K562 (cell line): ENCODE data around the gene ADRA2B. TPM values are rescaled to one million over a fixed set of nuclear protein-coding genes. Genes with fewer than 3 reads are reported as not detected.

Source experiments
- ATAC-seq: fragments of 200-7000 bp; cut with Tn5 transposase; 3 replicates; pipeline ENCODE4 v1.9.1; 2020; ENCODE audit warnings: moderate library complexity
- BruUV-seq: library from RNA; stranded (reverse); fragments of 400-500 nt; replicated peaks from 2 replicates; lab custom pipeline; 2021; lab: Mats Ljungman, UMichigan
- CTCF ChIA-PET: fragments of 300-600 bp; formaldehyde crosslinking; extraction: SDS; loops from one replicate; lab custom pipeline; 2021; ENCODE audit warnings: low intra/inter-chr PET ratio; lab: Yijun Ruan, JAX
- POLR2A ChIA-PET: fragments of 300-600, 350-650 bp; sonication (Branson Sonifier 250); formaldehyde crosslinking; extraction: SDS; loops from one replicate; lab custom pipeline; 2021; ENCODE audit warnings: antibody characterized with exemption, inconsistent platforms; lab: Yijun Ruan, JAX
- DNase-seq, 4 experiments: peaks; one replicate each; pipeline versions ENCODE4 v3.0.0 to v3.0.0-alpha.2; 2011 to 2018; ENCODE audit warnings: low spot score in 3 of 4, mixed read lengths in 3 of 4; ENCODE audit errors: extremely low read depth in 1 of 4
- FAIRE-seq: peaks from 2 replicates; lab custom pipeline; 2011; peaks lifted over from hg19 to GRCh38; lab: Jason Lieb, UNC
- H2AFZ ChIP-seq: 2 replicates; pipeline ENCODE4 v1.6.0; 2011; ENCODE audit warnings: low read depth, low read length, control low read depth, inconsistent platforms
- H3K27ac ChIP-seq: fragments of 200-600 bp; 3 replicates; pipeline ENCODE4 v1.8.0; 2011; ENCODE audit warnings: low read depth, mild to moderate bottlenecking, control low read depth, inconsistent platforms, low read length, moderate library complexity, mixed read lengths; ENCODE audit errors: extremely low read depth
- H3K27me3 ChIP-seq, 2 experiments: fragments of 300-600 bp in 1 of 2; 2 replicates in 1 of 2; 3 replicates in 1 of 2; pipeline versions ENCODE4 v1.6.0 to v1.8.0; 2011; ENCODE audit warnings: inconsistent platforms in 2 of 2, low read length in 2 of 2, mild to moderate bottlenecking in 1 of 2, mixed read lengths in 1 of 2, moderate library complexity in 1 of 2; ENCODE audit not compliant: control insufficient read depth in 2 of 2, insufficient read depth in 2 of 2
- H3K36me3 ChIP-seq: fragments of 300-600 bp; 3 replicates; pipeline ENCODE4 v1.8.0; 2011; ENCODE audit warnings: mild to moderate bottlenecking, low read length, inconsistent platforms; ENCODE audit not compliant: control insufficient read depth, insufficient read depth
- H3K4me1 ChIP-seq, 2 experiments: fragments of 200-600 bp in 1 of 2; replicated peaks in 1 of 2; 2 replicates in 1 of 2; 3 replicates in 1 of 2; pipeline versions ENCODE4 v1.5.1 to v1.8.0; 2011; ENCODE audit warnings: inconsistent platforms in 2 of 2, low read length in 2 of 2, mild to moderate bottlenecking in 1 of 2, mixed read lengths in 1 of 2, moderate library complexity in 1 of 2; ENCODE audit not compliant: control insufficient read depth in 2 of 2, insufficient read depth in 2 of 2
- H3K4me2 ChIP-seq: 2 replicates; pipeline ENCODE4 v1.6.1; 2011; ENCODE audit warnings: low read length, control low read depth, inconsistent platforms, mixed read lengths; ENCODE audit not compliant: insufficient read depth
- H3K4me3 ChIP-seq: fragments of 200-600 bp; sonication (generic), shearing (Covaris generic); 2 replicates; pipeline ENCODE4 v1.5.1; 2016; ENCODE audit warnings: control low read depth, inconsistent platforms
- H3K79me2 ChIP-seq: fragments of 200-600 bp; 3 replicates; pipeline ENCODE4 v1.8.0; 2011; ENCODE audit warnings: low read length, inconsistent platforms; ENCODE audit not compliant: control insufficient read depth, insufficient read depth
- H3K9ac ChIP-seq, 2 experiments: 2 replicates each; pipeline versions ENCODE4 v1.6.0 to v1.6.1; 2011; ENCODE audit warnings: low read depth in 2 of 2, low read length in 2 of 2, control low read depth in 1 of 2, inconsistent platforms in 1 of 2, mild to moderate bottlenecking in 1 of 2, mixed read lengths in 1 of 2; ENCODE audit not compliant: insufficient read depth in 1 of 2
- H3K9me1 ChIP-seq: one replicate; pipeline ENCODE4 v1.6.0; 2011; ENCODE audit warnings: inconsistent platforms, mild to moderate bottlenecking, low read length, moderate library complexity; ENCODE audit not compliant: control insufficient read depth, insufficient read depth
- H3K9me3 ChIP-seq: replicated peaks from 2 replicates; pipeline ENCODE4 v1.5.1; 2011; ENCODE audit warnings: low read depth, low read length, inconsistent platforms; ENCODE audit not compliant: control insufficient read depth, insufficient read depth
- H4K20me1 ChIP-seq: replicated peaks from 2 replicates; pipeline ENCODE4 v1.6.1; 2011; ENCODE audit warnings: low read length, inconsistent platforms, mixed read lengths; ENCODE audit not compliant: control insufficient read depth, insufficient read depth
- CAMTA2 ChIP-seq: fragments of 250-450 bp; sonication (Bioruptor Pico); conservative IDR thresholded peaks from 2 replicates; pipeline ENCODE4 v1.5.1; 2022
- CC2D1A ChIP-seq: fragments of 450-650 bp; IDR thresholded peaks from 2 replicates; pipeline ENCODE4 v1.6.1; 2017; ENCODE audit warnings: mild to moderate bottlenecking
- EP300 ChIP-seq: IDR thresholded peaks from 2 replicates; pipeline ENCODE4 v1.6.1; 2012; ENCODE audit warnings: low read length, improper control_type of control experiment
- EP400 ChIP-seq: fragments of 450-650 bp; IDR thresholded peaks from 2 replicates; pipeline ENCODE4 v1.6.1; 2017; ENCODE audit warnings: antibody characterized with exemption, mild to moderate bottlenecking, moderate library complexity
- IFI16 ChIP-seq: fragments of 250-450 bp; sonication (Bioruptor Pico); IDR thresholded peaks from 2 replicates; pipeline ENCODE4 v2.1.2; 2022; ENCODE audit warnings: mild to moderate bottlenecking, inconsistent platforms
- MED1 ChIP-seq: sonication (generic); formaldehyde crosslinking; IDR thresholded peaks from 2 replicates; pipeline ENCODE4 v1.8.1; 2023; ENCODE audit warnings: missing genetic modification reagents, borderline replicate concordance
- MTA2 ChIP-seq: fragments of 450-650 bp; IDR thresholded peaks from 2 replicates; pipeline ENCODE4 v1.6.1; 2016; ENCODE audit warnings: low read depth
- OTX1 ChIP-seq: fragments of 450-650 bp; formaldehyde crosslinking; IDR thresholded peaks from 2 replicates; pipeline ENCODE4 v1.4.0; 2022; ENCODE audit warnings: mild to moderate bottlenecking
- TCF15 ChIP-seq: fragments of 250-450 bp; sonication (Bioruptor Pico); IDR thresholded peaks from 2 replicates; pipeline ENCODE4 v1.8.0; 2022; ENCODE audit warnings: moderate library complexity, mild to moderate bottlenecking, inconsistent platforms
- TCF3 ChIP-seq: sonication (generic); formaldehyde crosslinking; IDR thresholded peaks from 2 replicates; pipeline ENCODE4 v1.4.0; 2020; ENCODE audit warnings: mild to moderate bottlenecking, missing genetic modification reagents
- TCF7L2 ChIP-seq: fragments of 150-350 bp; IDR thresholded peaks from 2 replicates; pipeline ENCODE4 v1.6.1; 2016; ENCODE audit warnings: low read depth, mild to moderate bottlenecking, low read length, moderate library complexity
- TRIM24 ChIP-seq, 2 experiments: fragments of 450-650 bp; IDR thresholded peaks; 2 replicates each; pipeline ENCODE4 v1.6.1; 2016
- ZNF140 ChIP-seq: fragments of 250-450 bp; sonication (Bioruptor Pico); IDR thresholded peaks from 2 replicates; pipeline ENCODE4 v1.8.0; 2021; ENCODE audit warnings: moderate library complexity, mild to moderate bottlenecking, inconsistent platforms
- ZNF316 ChIP-seq: fragments of 450-650 bp; IDR thresholded peaks from 2 replicates; pipeline ENCODE4 v1.6.1; 2016
- ZNF717 ChIP-seq: fragments of 250-450 bp; sonication (Bioruptor Pico); IDR thresholded peaks from 2 replicates; pipeline ENCODE4 v1.5.0; 2021
- WGBS: fragments of 100-300 bp; shearing (Covaris generic); methylation state at CpG from one replicate; pipeline ENCODE4 v1.1.6; 2016; ENCODE audit warnings: low coverage, mixed read lengths; ENCODE audit not compliant: insufficient coverage; ENCODE audit errors: missing lambda C conversion rate; 5-methylcytosine and 5-hydroxymethylcytosine counted together
- in situ Hi-C: fragments of 300-500 bp; cut with MboI; formaldehyde crosslinking; loops from 4 replicates; pipeline ENCODE4 v1.15.0; 2018; ENCODE audit warnings: inconsistent platforms, mixed read lengths
- intact Hi-C: fragments of 100-400 bp; cut with micrococcal nuclease; formaldehyde crosslinking; loops from 2 replicates; pipeline ENCODE4 v1.14.2; 2022
- polyA plus RNA-seq, 8 experiments: library from polyadenylated mRNA; depleted of rRNA in 4 of 8; stranded (reverse) in 5 of 8; unstranded in 3 of 8; fragments of >200 nt; fragmentation: Nextera tagmentation in 2 of 8; fragmentation: Illumina TruSeq in 1 of 8; extraction: Ambion mirVana in 2 of 8; extraction: Trizol in 1 of 8; gene quantifications; 2 replicates each; pipeline versions ENCODE4 v1.2.1 to v1.2.3, GENCODE V29; 2011 to 2014; ENCODE audit warnings: inconsistent platforms in 1 of 8, missing spikeins in 1 of 8
- total RNA-seq, 7 experiments: library from RNA; depleted of rRNA in 6 of 7; stranded (reverse); fragments of >200 nt in 6 of 7; fragmentation: Illumina TruSeq in 2 of 7; extraction: Trizol in 2 of 7; gene quantifications; 2 replicates each; pipeline versions ENCODE4 v1.2.1 to v1.2.3, GENCODE V29; 2011 to 2021; ENCODE audit warnings: low replicate concordance in 1 of 7

Gene ADRA2B
- total and polyA plus RNA-seq, 9 of the 15 experiments (the other 6 are each of a cell fraction or from before 2014, with no cell fraction given), result not detected

DNA sequence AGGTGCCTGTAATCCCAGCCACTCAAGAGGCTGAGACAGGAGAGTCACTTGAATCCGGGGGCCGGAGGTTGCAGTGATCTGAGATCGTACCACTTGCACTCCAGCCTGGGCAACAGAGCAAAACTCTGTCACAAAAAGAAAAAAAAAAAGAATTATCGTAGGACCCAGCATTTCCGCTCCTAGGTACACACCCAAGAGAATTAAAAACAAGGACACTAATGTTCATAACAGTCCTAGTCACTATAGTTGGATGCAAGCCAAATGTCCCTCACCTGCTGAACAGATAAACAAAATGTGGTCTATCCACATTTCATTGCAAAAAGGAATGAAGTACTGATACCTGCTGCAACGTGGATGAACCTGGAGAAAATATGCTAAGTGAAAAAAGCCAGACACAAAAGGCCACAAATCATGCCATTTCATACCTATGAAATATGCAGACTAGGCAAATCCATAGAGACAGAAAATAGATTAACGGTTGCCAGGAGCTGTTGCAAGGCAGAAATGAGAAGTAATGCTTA is 21.2 kb downstream of the ADRA2B start (continued):
- TF ChIP-seq OTX1 (CRISPR knock-in tag) (no peak), EP400 (peak; percentile 39; the same call in 1 of the 2 replicates), EP300 (peak; percentile 72; the same call in 1 of the 2 replicates), ZNF717 (CRISPR knock-in tag) (0 out of 2 replicates have a peak, but pooled peaks have one; percentile 35), TCF15 (CRISPR knock-in tag) (no peak), MTA2 (peak; percentile 36; the same call in 1 of the 2 replicates), CAMTA2 (CRISPR knock-in tag) (no peak)

GRCh38 chr2:96093528-96093927 is 22.8 kb downstream of the ADRA2B start:
- POLR2A ChIA-PET, result interaction anchor here (0.6 to 1.4 kb wide), 2 partner anchors 11 to 153 kb away, joined by 3 to 4 read pairs; no protein-coding TSS in a partner anchor
- no peak overlapping the region for H2AFZ ChIP-seq
- H3K9me1 ChIP-seq, result no peaks in the 10 kb centered on the region
- intact Hi-C loops (no loop called here), in situ Hi-C loops (loop anchor here (25.0 kb wide), 1 partner anchor 306 kb away; no protein-coding TSS in a partner anchor)
- 69% methylated on average over 4 of the region's 4 CpGs for WGBS
- no peak overlapping the region for H3K9ac ChIP-seq
- peaks cover under 1 to 12% of the 10 kb centered on the region in 2 experiments; a peak in 1 of 5 replicates for H3K27me3 ChIP-seq
- BruUV-seq, result no TSS peak
- no peaks in the 10 kb centered on the region; the same call in 1 of the 2 replicates for H4K20me1 ChIP-seq
- no peaks in the 10 kb centered on the region for H3K36me3 ChIP-seq
- H3K4me1 ChIP-seq, result peaks cover 11 to 32% of the 10 kb centered on the region in 2 experiments; a peak in 4 of 5 replicates
- no peak for FAIRE-seq
- no peak overlapping the region for H3K4me2 ChIP-seq
- TF ChIP-seq TCF3 (CRISPR knock-in tag) (no peak), IFI16 (CRISPR knock-in tag) (no peak), ZNF140 (CRISPR knock-in tag) (no peak), ZNF316 (peak; percentile 71), CC2D1A (no peak), MED1 (no peak), TRIM24 (IDR thresholded peaks at IDR 0.05) (peak in 1 of 2 experiments; percentile 48; a peak in 1 of 4 replicates), TCF7L2 (no peak)
- TF ChIP-seq, all 486 proteins: peak for 2
- ATAC-seq, result no peak
- Histone ChIP-seq H3K79me2 (no peaks in the 10 kb centered on the region), H3K27ac (no peak overlapping the region), H3K4me3 (no peak overlapping the region), H3K9me3 (no peaks in the 10 kb centered on the region)
- DNase-seq, result no peak
- CTCF ChIA-PET, result no interaction called here
